Mononuclear cell (primary cell): Measurements from ENCODE around the gene CLRN2. TPM values are rescaled to one million over a fixed set of nuclear protein-coding genes. Genes with fewer than 3 reads are reported as not detected.

Experiments
- total RNA-seq: library from RNA; depleted of rRNA; stranded (reverse); fragments of >200 nt; gene quantifications from one replicate; pipeline ENCODE4 v1.2.3, GENCODE V29; 2012

The CLRN2 gene
- total RNA-seq, 1 donor = not detected

Other genes with a start within 250 kb of the CLRN2 start
- 6.2 TPM for gene QDPR, start 3.1 kb upstream of the CLRN2 start, total RNA-seq
- 88.7 TPM for gene LAP3, start 62.0 kb downstream of the CLRN2 start, total RNA-seq
- 18.5 TPM for gene MED28, start 99.5 kb downstream of the CLRN2 start, total RNA-seq